Measurements from ENCODE around the gene SCYL3. TPM values are rescaled to one million over a fixed set of nuclear protein-coding genes. Genes with fewer than 3 reads are reported as not detected.
"Not testable (repeated sequence)": the region's sequence is repeated elsewhere in the genome, so short reads cannot be mapped to it uniquely, and the experiment has no call there.

The SCYL3 gene
- total RNA-seq, 1 experiment from 2014 or later: 5.7 TPM

GRCh38 chr1:169821500-169821899, 72.2 kb downstream of the SCYL3 start:
- no peak for DNase-seq (ENCODE audit: low spot score)

- DNase-seq (ENCODE audit: low spot score): no peak
Observed at GRCh38 chr1:169816617-169817016, 77.1 kb downstream of the SCYL3 start.

- no peak for DNase-seq (ENCODE audit: low spot score)
Observed at GRCh38 chr1:169814265-169814664, 79.4 kb downstream of the SCYL3 start.

- no peak for DNase-seq (ENCODE audit: low spot score)
Observed at GRCh38 chr1:169812131-169812530, 81.6 kb downstream of the SCYL3 start.

GRCh38 chr1:169811418-169812035, 82.2 kb downstream of the SCYL3 start:
- not testable (repeated sequence) for DNase-seq (ENCODE audit: low spot score)

- peak; percentile 66 for DNase-seq (ENCODE audit: low spot score)
Observed at GRCh38 chr1:169809370-169810095, 84.2 kb downstream of the SCYL3 start.

GRCh38 chr1:169804941-169805340, 88.8 kb downstream of the SCYL3 start:
- DNase-seq (ENCODE audit: low spot score): no peak

- DNase-seq (ENCODE audit: low spot score): no peak
Observed at GRCh38 chr1:169802888-169803287, 90.8 kb downstream of the SCYL3 start.

Small RNA genes within 50 kb of the gene (small RNA-seq; reads per million reads assigned to genes)
- not detected for gene RN7SL333P

Other genes starting within 250 kb of the SCYL3 start
- gene SELL, start 182.3 kb downstream of the SCYL3 start, total RNA-seq (2014; rRNA removed; shearing (Covaris generic)): 2.0 TPM in 1 of 2 replicates, not detected in the other
- gene SELE, start 159.8 kb downstream of the SCYL3 start, total RNA-seq (2014; rRNA removed; shearing (Covaris generic)): not detected in 2 replicates
- 2.2 and 3.2 TPM in 2 replicates for gene METTL18, start 99.0 kb downstream of the SCYL3 start, total RNA-seq (2014; rRNA removed; shearing (Covaris generic))
- gene KIFAP3, start 180.8 kb upstream of the SCYL3 start, total RNA-seq (2014; rRNA removed; shearing (Covaris generic)): 2.2 and 3.5 TPM in 2 replicates